ENCODE data around the gene PPP4R3B.

- TF ChIP-seq SIN3A (IDR thresholded peaks at IDR 0.05; ENCODE audit: borderline replicate concordance, low read depth, low read length) (no peak), CTCF (IDR thresholded peaks at IDR 0.05) (peak; percentile 52), JUND (IDR thresholded peaks at IDR 0.05) (no peak), EZH2phosphoT487 (IDR thresholded peaks at IDR 0.05; ENCODE audit: borderline replicate concordance, low read depth) (no peak), FOSL2 (IDR thresholded peaks at IDR 0.05; ENCODE audit: borderline replicate concordance, low read depth) (no peak), GATA2 (CRISPR knock-in tag; IDR thresholded peaks at IDR 0.05) (no peak), RFX5 (IDR thresholded peaks at IDR 0.05; ENCODE audit: low read length) (no peak), POLR2AphosphoS5 (IDR thresholded peaks at IDR 0.05; ENCODE audit: low read depth, low read length) (no peak), REST (IDR thresholded peaks at IDR 0.05; ENCODE audit: low read depth, low read length) (no peak), YY1 (IDR thresholded peaks at IDR 0.05; ENCODE audit: low read depth) (no peak), NRF1 (IDR thresholded peaks at IDR 0.05; ENCODE audit: low read depth, low read length) (no peak)
Measured at GRCh38 chr2:55581435-55581834, 36.0 kb downstream of the PPP4R3B start.
